Stimulated activated effector memory CD8-positive, alpha-beta T cell treated with anti-CD3 and anti-CD28 coated beads, Interleukin-12 subunit alpha, Interleukin-12 subunit beta, amount 100 ng/mL, for 72 hours (primary cell): Measurements from ENCODE around the gene ARHGAP23.
"Not testable (repeated sequence)": the region's sequence is repeated elsewhere in the genome, so short reads cannot be mapped to it uniquely, and the experiment has no call there.

ENCODE experiments used
- ATAC-seq: fragments of 150-1000 bp; cut with Tn5 transposase; 2 replicates; pipeline ENCODE4 v1.10.0; 2021
- DNase-seq, 2 donors: peaks; one replicate each; pipeline ENCODE4 v3.0.0; 2021 to 2022; ENCODE audit warnings: low spot score in 2 of 2
- H3K27ac Mint-ChIP-seq: one replicate; pipeline ENCODE4 v1.8.0; 2022; ENCODE audit warnings: mild to moderate bottlenecking, mixed read lengths
- H3K36me3 Mint-ChIP-seq: one replicate; pipeline ENCODE4 v1.8.0; 2022; ENCODE audit warnings: mild to moderate bottlenecking, mixed read lengths
- H3K4me1 Mint-ChIP-seq: one replicate; pipeline ENCODE4 v1.8.0; 2022; ENCODE audit warnings: mixed read lengths
- H3K4me3 Mint-ChIP-seq: one replicate; pipeline ENCODE4 v1.8.0; 2022; ENCODE audit warnings: mild to moderate bottlenecking, mixed read lengths
- H3K9me3 Mint-ChIP-seq: one replicate; pipeline ENCODE4 v1.8.0; 2022; ENCODE audit warnings: mixed read lengths

Gene ARHGAP23

DNA sequence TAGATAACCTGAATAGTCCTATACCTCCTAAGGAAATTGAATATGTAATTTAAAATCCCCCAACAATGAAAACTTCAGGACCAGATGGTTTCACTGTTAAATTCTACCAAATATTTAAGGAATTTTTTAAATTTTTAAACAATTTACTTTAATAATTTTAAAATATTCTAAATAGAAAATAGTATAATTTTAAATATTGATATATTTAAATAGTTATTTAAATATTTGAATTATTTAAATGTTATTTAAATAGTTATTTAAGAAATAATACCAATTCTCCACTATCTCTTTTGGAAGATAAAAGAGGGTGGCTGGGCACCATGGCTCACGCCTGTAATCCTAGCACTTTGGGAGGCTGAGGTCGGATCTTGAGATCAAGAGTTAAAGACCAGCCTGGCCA, 73.5 kb downstream of the ARHGAP23 start:
- H3K4me3 Mint-ChIP-seq, H3K27ac Mint-ChIP-seq, H3K9me3 Mint-ChIP-seq, H3K36me3 Mint-ChIP-seq, H3K4me1 Mint-ChIP-seq, DNase-seq, ATAC-seq: not testable (repeated sequence)

DNA sequence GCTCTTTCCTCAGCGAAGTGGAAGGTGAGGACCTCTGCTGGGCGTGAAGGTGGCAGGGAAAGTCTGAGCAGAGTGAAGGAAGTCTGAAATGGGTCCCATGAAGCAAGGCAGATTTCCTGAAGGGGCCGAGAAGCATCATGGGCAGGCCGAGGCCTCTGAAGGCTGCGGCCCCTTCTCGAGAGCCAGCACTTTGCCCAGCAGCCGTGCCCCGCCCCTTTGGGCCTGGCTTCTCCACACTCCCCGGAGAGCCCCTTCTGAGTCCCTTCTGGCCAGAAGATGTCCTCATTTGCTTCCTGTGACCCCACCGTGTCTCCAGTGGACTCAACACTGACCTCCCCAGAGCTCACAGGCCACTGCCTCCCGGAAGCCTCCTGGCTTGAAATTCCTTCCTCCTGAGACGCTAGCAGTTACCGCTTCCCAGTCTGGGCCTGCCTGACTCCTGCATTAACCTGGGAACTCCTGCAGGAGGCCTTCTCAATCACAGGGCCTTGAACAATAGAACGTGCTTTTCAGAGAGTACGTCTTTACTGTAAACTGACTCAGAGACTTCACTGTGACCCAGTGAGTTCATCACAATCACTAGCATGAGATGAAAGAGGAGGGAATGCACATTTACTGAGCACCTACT, 75.1 kb downstream of the ARHGAP23 start:
- not testable (repeated sequence) for H3K4me1 Mint-ChIP-seq

DNA sequence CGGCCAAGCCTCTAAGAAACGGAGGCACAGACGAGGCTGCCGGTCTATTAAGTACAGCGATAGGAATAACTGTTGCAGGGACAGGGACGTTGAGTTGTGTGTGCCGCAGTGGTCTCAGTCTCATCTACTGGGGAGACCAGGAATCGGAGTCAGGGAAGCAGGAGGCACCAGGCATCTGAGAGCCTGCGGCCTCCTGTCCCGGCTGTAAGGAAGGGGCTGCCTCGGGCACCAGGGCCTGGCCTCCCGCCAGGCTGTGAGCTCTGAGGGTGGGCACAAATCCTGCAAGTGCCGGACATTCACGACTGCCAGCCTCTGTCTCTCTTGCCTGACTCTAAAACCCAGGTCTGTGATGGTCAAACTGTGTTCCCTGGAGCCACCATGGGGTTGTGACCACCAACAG, 76.0 kb downstream of the ARHGAP23 start:
- ATAC-seq (no peak), DNase-seq (no peak)
- Mint-ChIP-seq H3K4me1 (peaks cover 7% of the 10 kb centered on the region), H3K36me3 (peaks cover 6% of the 10 kb centered on the region), H3K27ac (no peak overlapping the region), H3K9me3 (no peaks in the 10 kb centered on the region), H3K4me3 (no peak overlapping the region)

More for the DNA sequence above, 75.1 kb downstream of the ARHGAP23 start:
- not testable (repeated sequence) for H3K4me3 Mint-ChIP-seq, H3K36me3 Mint-ChIP-seq, H3K9me3 Mint-ChIP-seq, H3K27ac Mint-ChIP-seq, ATAC-seq, DNase-seq

DNA sequence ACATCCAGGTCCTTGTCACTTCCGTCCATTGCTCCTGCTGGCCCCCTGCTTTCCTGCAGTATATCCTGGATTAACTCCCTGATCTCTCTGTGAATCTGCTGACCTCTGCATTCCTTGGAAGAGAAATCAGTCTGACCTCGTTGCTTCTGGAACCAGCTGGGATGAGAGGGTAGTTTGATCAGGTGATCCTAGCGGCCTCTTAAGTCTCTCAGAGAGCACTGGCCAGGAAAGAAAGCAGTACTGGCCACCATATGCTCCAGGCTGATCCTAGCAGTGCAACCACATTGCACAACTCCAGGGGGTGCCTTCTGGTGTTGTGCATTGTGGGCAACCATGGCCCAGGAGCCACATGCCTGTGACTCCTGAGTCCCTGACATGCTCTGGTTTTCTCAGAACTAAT, 79.2 kb downstream of the ARHGAP23 start:
- Mint-ChIP-seq H3K36me3 (peaks cover 11% of the 10 kb centered on the region), H3K27ac (no peak overlapping the region), H3K9me3 (no peaks in the 10 kb centered on the region), H3K4me3 (no peak overlapping the region), H3K4me1 (peaks cover 12% of the 10 kb centered on the region)
- ATAC-seq, result no peak
- DNase-seq, result no peak

DNA sequence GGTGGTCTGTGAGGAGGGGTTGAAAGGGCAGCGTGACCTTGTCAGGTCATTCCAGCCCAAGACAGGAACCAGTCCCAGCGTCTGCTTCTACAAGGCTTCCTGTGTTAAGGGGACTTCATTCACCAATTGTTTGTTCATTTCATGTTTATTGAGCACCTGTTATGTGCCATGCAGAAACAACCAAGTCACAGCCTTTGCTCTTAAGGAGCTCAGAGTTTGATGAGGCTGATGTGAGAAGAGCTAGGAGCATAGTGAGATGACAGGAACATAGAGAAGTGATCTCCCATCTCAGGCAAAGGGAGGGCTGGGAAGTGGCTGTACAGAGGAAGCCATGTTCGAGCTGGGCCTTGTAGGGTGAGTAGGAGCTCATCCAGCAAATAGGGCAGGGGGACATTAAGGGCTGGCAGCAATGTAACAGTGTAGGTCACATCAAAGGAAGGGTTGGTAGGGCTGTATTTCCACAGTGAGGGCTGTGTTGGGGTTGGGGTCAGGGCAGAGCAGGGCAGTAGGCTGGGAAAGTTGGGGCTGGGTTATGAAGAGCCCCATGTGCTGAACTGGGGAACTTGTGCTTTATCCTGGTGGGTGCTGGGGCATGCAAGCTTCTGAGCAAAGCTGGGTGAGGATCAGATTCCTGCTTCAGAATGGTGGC, 79.8 kb downstream of the ARHGAP23 start:
- peak overlapping the region; percentile 71 for H3K4me3 Mint-ChIP-seq
- ATAC-seq (no peak), DNase-seq (no peak)
- H3K4me1 Mint-ChIP-seq, result peaks cover 12% of the 10 kb centered on the region
- H3K9me3 Mint-ChIP-seq, result no peaks in the 10 kb centered on the region
- H3K36me3 Mint-ChIP-seq, result peaks cover 11% of the 10 kb centered on the region
- peak overlapping the region; percentile 13 for H3K27ac Mint-ChIP-seq

DNA sequence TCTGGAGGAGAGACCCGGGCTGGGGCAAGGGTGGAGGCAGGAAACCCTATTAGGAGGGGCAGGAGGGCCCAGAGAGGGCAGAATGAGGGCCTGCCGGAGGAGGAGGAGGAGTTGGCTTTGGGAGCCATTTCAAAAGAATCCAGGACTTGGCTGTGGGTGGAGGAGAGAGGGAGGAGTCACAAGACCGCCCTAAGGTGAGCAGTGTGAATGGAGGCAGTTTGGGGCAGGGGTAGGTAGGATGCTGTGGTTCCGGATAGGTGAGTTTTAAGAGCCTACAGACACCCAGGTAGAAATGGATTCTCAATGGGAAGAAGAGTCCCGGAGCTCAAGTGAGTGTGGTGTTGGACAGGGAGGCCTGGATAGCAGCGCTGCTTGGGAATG, 80.3 kb downstream of the ARHGAP23 start:
- Mint-ChIP-seq H3K36me3 (peaks cover 11% of the 10 kb centered on the region), H3K27ac (peak overlapping the region; percentile 2), H3K4me1 (peaks cover 12% of the 10 kb centered on the region)

DNA sequence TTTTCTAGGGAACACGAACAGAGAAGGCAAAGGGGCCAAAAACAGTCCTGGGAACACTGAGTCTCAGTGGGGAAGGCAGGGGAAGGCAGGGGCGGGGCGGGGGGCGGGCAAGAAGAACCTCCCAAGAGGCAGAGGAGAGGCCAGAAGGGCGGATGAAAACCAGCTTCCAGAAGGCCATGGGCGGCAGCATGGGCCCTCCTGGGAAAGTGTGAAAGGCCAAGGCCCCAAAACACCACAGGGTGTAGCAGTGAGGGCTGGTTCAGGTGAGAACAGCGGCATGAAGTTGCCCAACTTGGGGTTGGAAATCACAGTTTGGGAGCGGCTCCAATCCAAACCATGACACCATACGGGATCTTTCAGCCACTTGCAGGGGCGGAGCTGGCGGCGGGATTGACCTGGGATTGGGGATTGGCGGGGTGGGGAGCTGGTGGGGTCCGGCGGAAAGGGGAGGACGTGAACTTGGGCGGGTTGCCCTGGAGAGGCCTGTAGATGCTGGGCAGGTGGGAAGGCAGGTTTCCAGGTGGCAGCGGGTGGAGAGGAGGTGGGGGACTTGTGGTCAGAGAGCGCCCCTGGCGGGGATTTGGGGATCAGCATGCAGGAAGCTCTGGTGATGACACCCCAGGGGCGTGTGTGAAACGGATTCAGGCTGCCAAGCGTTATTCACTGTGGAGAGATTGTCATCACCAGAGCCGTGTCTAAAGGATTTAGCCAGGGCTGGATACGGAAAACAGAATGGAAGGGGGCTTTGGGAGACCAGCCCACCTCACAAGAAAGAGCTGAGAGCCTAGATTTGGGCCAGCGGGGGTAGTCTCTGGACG, 80.9 kb downstream of the ARHGAP23 start:
- Mint-ChIP-seq H3K4me3 (peak overlapping the region; percentile 71), H3K9me3 (no peaks in the 10 kb centered on the region), H3K27ac (peak overlapping the region; percentile 2), H3K4me1 (peaks cover 12% of the 10 kb centered on the region), H3K36me3 (peaks cover 11% of the 10 kb centered on the region)
- DNase-seq (peak; percentile 52 to 80), ATAC-seq (peak; percentile 86)

More for the DNA sequence above, 80.3 kb downstream of the ARHGAP23 start:
- Mint-ChIP-seq H3K4me3 (peak overlapping the region; percentile 71), H3K9me3 (no peaks in the 10 kb centered on the region)
- DNase-seq (no peak), ATAC-seq (no peak)

DNA sequence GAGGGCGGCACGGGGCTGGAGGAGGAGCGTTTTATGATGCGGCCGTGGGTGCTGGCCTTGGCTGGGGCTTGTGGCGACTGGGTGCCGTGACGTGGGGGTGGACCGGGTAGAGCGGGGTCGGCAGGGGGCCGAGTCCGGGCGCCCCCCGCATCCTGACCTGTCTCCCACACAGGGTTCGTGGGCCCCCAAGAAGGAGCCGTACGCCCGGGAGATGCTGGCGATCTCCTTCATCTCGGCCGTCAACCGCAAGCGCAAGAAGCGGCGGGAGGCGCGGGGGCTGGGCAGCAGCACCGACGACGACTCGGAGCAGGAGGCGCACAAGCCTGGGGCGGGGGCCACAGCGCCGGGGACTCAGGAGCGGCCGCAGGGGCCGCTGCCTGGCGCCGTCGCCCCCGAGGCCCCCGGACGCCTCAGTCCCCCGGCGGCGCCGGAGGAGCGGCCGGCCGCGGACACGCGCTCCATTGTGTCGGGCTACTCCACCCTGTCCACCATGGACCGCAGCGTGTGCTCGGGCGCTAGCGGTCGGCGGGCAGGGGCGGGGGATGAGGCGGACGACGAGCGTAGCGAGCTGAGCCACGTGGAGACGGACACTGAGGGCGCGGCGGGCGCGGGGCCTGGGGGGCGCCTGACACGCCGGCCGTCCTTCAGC, 81.6 kb downstream of the ARHGAP23 start:
- Mint-ChIP-seq H3K36me3 (peaks cover 11% of the 10 kb centered on the region), H3K4me1 (peaks cover 12% of the 10 kb centered on the region), H3K9me3 (no peaks in the 10 kb centered on the region), H3K4me3 (peak overlapping the region; percentile 71), H3K27ac (peak overlapping the region; percentile 2)
- ATAC-seq (peak; percentile 43), DNase-seq (no peak)

DNA sequence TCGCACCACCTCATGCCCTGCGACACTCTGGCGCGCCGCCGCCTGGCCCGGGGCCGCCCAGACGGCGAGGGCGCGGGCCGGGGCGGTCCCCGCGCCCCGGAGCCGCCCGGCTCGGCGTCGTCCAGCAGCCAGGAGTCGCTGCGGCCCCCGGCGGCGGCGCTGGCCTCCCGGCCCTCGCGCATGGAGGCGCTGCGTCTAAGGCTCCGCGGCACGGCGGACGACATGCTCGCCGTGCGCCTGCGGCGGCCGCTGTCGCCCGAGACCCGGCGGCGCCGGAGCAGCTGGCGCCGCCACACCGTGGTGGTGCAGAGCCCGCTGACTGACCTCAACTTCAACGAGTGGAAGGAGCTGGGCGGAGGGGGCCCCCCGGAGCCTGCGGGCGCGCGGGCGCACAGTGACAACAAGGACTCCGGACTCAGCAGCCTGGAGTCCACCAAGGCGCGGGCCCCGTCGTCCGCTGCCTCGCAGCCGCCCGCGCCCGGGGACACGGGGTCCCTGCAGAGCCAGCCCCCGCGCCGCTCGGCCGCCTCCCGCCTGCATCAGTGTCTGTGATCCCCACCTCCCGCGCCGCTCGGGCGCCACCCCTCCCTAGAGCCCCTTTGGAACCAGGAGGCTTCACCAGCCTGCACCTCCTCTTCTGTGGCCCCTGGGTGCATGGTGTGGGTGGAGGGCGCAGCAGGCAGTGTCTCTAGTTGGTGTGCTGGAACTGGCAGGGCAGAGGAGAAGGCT, 82.3 kb downstream of the ARHGAP23 start:
- Mint-ChIP-seq H3K4me1 (peaks cover 12% of the 10 kb centered on the region), H3K4me3 (peak overlapping the region; percentile 34), H3K27ac (no peak overlapping the region), H3K9me3 (no peaks in the 10 kb centered on the region), H3K36me3 (peaks cover 11% of the 10 kb centered on the region)
- DNase-seq (no peak), ATAC-seq (peak; percentile 33)

DNA sequence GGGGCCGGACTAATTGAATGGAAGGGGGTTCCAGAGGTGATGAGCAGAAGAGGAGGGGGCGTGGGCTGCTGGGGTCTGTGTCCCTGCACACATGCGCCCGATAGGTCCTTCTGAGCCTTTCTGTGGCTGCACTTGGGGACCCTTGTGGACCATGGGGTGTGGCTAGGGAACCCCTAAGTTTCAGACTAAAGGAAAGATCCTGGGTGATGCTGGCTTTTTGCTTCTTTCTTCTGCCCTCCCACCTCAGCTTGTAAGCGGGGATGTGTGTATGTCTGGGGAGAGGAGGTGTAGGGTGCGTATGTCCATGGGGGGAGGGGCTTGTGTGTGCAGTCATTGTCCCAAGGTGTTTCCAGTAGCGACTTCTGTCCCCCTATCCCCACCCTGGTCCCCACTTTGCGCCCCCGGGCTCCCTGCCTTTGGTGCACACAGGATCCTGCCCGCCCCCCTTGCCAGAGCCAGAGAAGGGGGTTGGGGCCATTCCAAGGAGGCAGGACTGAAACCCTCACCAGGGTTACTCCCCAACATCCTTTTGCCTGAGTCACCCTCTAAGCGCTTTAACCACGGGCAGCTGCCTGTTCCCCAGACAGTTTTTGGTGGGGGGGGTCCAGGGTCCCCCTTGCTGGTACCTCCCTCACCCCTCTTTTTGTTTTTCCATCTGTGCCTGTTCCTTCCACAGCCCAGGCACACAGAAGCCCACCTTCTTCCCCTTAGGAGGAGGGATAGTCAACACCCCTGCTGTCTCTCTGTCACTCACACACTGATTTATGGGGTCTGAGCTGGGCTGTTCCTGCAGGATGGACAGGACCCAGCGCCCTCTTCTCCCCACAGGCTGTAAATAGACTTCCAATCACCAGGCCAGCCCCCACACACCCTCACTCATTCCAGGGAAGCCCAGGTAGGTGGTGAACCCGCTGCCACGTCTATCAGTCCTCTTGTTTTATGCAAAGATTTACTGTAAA, 83.2 kb downstream of the ARHGAP23 start:
- Mint-ChIP-seq H3K36me3 (peaks cover 11% of the 10 kb centered on the region), H3K9me3 (no peaks in the 10 kb centered on the region), H3K4me1 (peaks cover 12% of the 10 kb centered on the region), H3K27ac (no peak overlapping the region), H3K4me3 (peak overlapping the region; percentile 34)
- DNase-seq (no peak), ATAC-seq (no peak)

DNA sequence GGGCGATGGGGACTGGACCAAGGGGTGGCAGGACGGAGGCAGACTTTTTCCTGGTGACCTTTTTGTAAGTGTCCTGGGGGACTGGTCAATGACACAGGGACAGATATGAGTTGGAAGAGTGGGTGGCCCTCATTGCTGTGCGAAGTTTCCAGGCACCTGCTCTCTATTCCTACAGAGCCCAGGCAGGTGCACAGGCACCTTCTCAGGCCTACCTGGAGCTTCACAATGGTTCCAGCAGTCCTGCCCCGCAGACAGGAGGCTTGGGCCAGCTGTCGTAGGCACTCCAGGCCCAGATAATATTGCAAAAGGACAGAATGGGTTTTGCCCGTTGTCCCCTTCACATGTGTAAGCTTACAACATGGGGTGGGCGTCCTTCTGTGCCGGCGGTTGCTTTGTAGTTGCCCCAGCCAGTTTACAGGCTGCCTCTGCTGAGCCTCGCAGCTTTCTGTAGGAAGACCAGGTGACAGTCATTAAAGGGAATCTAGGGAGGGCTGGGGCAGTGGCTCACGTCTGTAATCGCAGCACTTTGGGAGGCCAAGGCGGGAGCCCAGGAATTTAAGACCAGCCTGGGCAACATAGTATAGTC, 84.3 kb downstream of the ARHGAP23 start:
- no peak for DNase-seq
- no peaks in the 10 kb centered on the region for H3K9me3 Mint-ChIP-seq
- no peak overlapping the region for H3K4me3 Mint-ChIP-seq
- ATAC-seq, result no peak
- H3K36me3 Mint-ChIP-seq, result peaks cover 11% of the 10 kb centered on the region
- no peak overlapping the region for H3K27ac Mint-ChIP-seq
- peaks cover 12% of the 10 kb centered on the region for H3K4me1 Mint-ChIP-seq

DNA sequence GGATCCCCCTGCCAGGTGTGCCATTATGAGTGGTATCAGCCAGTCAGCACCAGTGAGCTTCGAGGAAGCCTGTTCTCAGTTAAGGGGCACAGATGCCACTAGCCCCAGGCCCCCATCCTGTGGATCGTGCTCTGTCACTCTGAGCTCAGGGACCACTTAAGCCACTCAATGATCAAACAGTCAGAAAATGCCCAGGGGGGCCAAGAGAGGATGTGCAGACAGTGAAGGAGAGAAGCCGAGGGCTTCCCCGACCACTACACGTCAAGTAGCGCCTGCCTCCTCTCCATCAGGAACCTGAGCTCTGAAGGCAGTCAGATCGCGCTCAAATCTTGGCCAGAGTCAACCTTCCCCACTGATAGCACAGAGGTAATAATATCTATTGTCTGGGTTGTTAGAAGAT, 98.3 kb downstream of the ARHGAP23 start:
- H3K4me1 Mint-ChIP-seq, H3K4me3 Mint-ChIP-seq, H3K9me3 Mint-ChIP-seq, H3K27ac Mint-ChIP-seq, ATAC-seq, DNase-seq, H3K36me3 Mint-ChIP-seq: not testable (repeated sequence)

DNA sequence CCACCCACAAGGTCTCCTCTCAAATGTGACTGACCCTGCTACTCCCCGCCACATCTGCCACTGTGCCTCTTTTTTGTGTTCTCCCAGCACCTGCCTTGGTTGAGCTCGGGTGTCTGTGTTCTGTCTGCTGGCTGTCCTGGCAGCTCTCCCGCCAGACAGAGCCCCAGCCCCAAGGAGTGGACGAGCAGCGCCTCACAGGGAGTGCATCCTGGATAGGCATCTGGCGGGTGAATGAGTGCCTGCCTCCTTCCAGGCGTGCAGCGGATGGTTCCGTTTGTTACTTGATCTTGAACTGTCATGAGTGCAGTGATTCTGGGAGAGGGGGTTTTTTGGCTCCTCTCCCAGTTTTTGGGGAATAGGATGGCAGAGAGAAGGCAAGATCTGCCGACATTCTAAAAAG, 99.9 kb downstream of the ARHGAP23 start:
- not testable (repeated sequence) for ATAC-seq, H3K9me3 Mint-ChIP-seq, H3K4me3 Mint-ChIP-seq, H3K36me3 Mint-ChIP-seq, H3K4me1 Mint-ChIP-seq, DNase-seq
- peak overlapping the region; percentile 72 for H3K27ac Mint-ChIP-seq

DNA sequence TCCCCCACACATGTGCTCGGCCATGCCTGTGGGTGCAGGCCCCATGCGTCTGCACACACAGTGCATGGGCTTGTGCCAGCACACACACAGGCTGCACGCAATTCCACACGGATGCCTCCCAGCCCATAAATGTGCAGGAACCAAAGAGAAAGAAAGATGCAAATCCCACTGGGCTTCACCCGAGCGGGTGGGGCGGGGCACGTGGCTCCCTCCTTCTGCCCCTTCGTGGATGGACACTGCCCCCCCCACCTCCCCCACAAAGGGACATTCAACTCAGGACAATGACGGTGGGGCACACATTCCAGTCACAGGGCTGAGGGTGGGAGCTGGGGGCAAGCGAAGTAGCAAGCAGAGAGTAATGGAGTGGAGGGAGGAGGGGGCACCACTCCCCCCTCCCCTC, 102.6 kb downstream of the ARHGAP23 start:
- not testable (repeated sequence) for H3K4me3 Mint-ChIP-seq, ATAC-seq, H3K4me1 Mint-ChIP-seq, DNase-seq, H3K36me3 Mint-ChIP-seq, H3K27ac Mint-ChIP-seq, H3K9me3 Mint-ChIP-seq
